ENCODE results near the gene GNB1L. TPM values are rescaled to one million over a fixed set of nuclear protein-coding genes. Genes with fewer than 3 reads are reported as not detected.
"Not testable (repeated sequence)": the region's sequence is repeated elsewhere in the genome, so short reads cannot be mapped to it uniquely, and the experiment has no call there.

The GNB1L gene
- total RNA-seq, 2 donors from 2014 or later: 2.6 to 4.7 TPM

- no peak for TF ChIP-seq CTCF (IDR thresholded peaks at IDR 0.05)
- Histone ChIP-seq H3K9me3 (peaks cover 0 to 16% of the 10 kb centered on the region in 2 donors), H3K4me3 (no peak overlapping the region)
Observed at GRCh38 chr22:19793661-19794310, 60.9 kb downstream of the GNB1L start.

GRCh38 chr22:19793161-19793560 is 61.5 kb downstream of the GNB1L start:
- no peak for TF ChIP-seq CTCF (IDR thresholded peaks at IDR 0.05)
- Histone ChIP-seq H3K27me3 (no peaks in the 10 kb centered on the region), H3K9me3 (peaks cover 0 to 16% of the 10 kb centered on the region in 2 donors), H3K27ac (no peak overlapping the region), H3K36me3 (no peaks in the 10 kb centered on the region), H3K4me3 (no peak overlapping the region), H3K4me1 (no peaks in the 10 kb centered on the region)
- no peak for DNase-seq (ENCODE audit: low spot score)

More at GRCh38 chr22:19793661-19794310, 60.9 kb downstream of the GNB1L start:
- DNase-seq (ENCODE audit: low spot score): no peak
- Histone ChIP-seq H3K4me1 (peaks cover 0 to under 1% of the 10 kb centered on the region in 2 donors), H3K27ac (no peak overlapping the region), H3K36me3 (no peaks in the 10 kb centered on the region), H3K27me3 (no peaks in the 10 kb centered on the region)

- H3K36me3 ChIP-seq; H3K4me1 ChIP-seq; H3K4me3 ChIP-seq; H3K27ac ChIP-seq; DNase-seq (ENCODE audit: low spot score); H3K27me3 ChIP-seq: not testable (repeated sequence)
- H3K9me3 ChIP-seq: peaks cover 0 to 16% of the 10 kb centered on the region in 2 donors
Observed at GRCh38 chr22:19792383-19792896, 62.2 kb downstream of the GNB1L start.

- no peaks in the 10 kb centered on the region for H3K36me3 ChIP-seq
- no peak overlapping the region for H3K27ac ChIP-seq
- H3K4me1 ChIP-seq: no peaks in the 10 kb centered on the region
- DNase-seq (ENCODE audit: low spot score): no peak
- TF ChIP-seq CTCF (IDR thresholded peaks at IDR 0.05): no peak
- H3K4me3 ChIP-seq: no peak overlapping the region
- H3K27me3 ChIP-seq: no peaks in the 10 kb centered on the region
- H3K9me3 ChIP-seq: peaks cover 0 to 16% of the 10 kb centered on the region in 2 donors
Observed at GRCh38 chr22:19791894-19792293, 62.8 kb downstream of the GNB1L start.

- Histone ChIP-seq H3K4me1 (no peaks in the 10 kb centered on the region), H3K9me3 (peaks cover 0 to 16% of the 10 kb centered on the region in 2 donors), H3K27me3 (no peaks in the 10 kb centered on the region), H3K27ac (no peak overlapping the region), H3K4me3 (no peak overlapping the region), H3K36me3 (no peaks in the 10 kb centered on the region)
- no peak for DNase-seq (ENCODE audit: low spot score)
- no peak for TF ChIP-seq CTCF (IDR thresholded peaks at IDR 0.05)
Observed at GRCh38 chr22:19791243-19791642, 63.4 kb downstream of the GNB1L start.

- Histone ChIP-seq H3K4me3 (no peak overlapping the region), H3K27me3 (no peaks in the 10 kb centered on the region), H3K27ac (no peak overlapping the region), H3K9me3 (peaks cover 0 to 16% of the 10 kb centered on the region in 2 donors), H3K4me1 (no peaks in the 10 kb centered on the region), H3K36me3 (no peaks in the 10 kb centered on the region)
- no peak for DNase-seq (ENCODE audit: low spot score)
- no peak for TF ChIP-seq CTCF (IDR thresholded peaks at IDR 0.05)
Observed at GRCh38 chr22:19789828-19790227, 64.8 kb downstream of the GNB1L start.

Measured in right atrium auricular region (tissue), 2 donors.